ENCODE data around the gene SLC35F5. TPM values are rescaled to one million over a fixed set of nuclear protein-coding genes. Genes with fewer than 3 reads are reported as not detected.
"Not testable (repeated sequence)": the region's sequence is repeated elsewhere in the genome, so short reads cannot be mapped to it uniquely, and the experiment has no call there.

The SLC35F5 gene
- total RNA-seq, 1 donor from 2014 or later: 55.7 TPM

GRCh38 chr2:113791697-113792590 lies 35.5 kb upstream of the SLC35F5 start:
- Histone ChIP-seq H3K27me3 (no peaks in the 10 kb centered on the region), H3K27ac (no peak overlapping the region), H3K4me3 (no peak overlapping the region), H3K36me3 (no peaks in the 10 kb centered on the region), H3K4me1 (no peaks in the 10 kb centered on the region), H3K9me3 (no peaks in the 10 kb centered on the region)
- intact Hi-C loops (cut with DNase I): no loop called here
- no peak for DNase-seq (ENCODE audit: low spot score in 2 of 2)
- no peak for TF ChIP-seq CTCF (IDR thresholded peaks at IDR 0.05)

- TF ChIP-seq CTCF (IDR thresholded peaks at IDR 0.05): no peak
- no peak overlapping the region for H3K27ac ChIP-seq
- H3K4me3 ChIP-seq: no peak overlapping the region
- H3K9me3 ChIP-seq: no peaks in the 10 kb centered on the region
- DNase-seq (ENCODE audit: low spot score in 2 of 2): no peak
- H3K4me1 ChIP-seq: no peaks in the 10 kb centered on the region
- no peaks in the 10 kb centered on the region for H3K27me3 ChIP-seq
- intact Hi-C loops (cut with DNase I): no loop called here
- H3K36me3 ChIP-seq: no peaks in the 10 kb centered on the region
Measured at GRCh38 chr2:113784823-113785744, 28.6 kb upstream of the SLC35F5 start.

GRCh38 chr2:113780472-113780871 lies 24.0 kb upstream of the SLC35F5 start:
- no peak for TF ChIP-seq CTCF (IDR thresholded peaks at IDR 0.05)
- Histone ChIP-seq H3K9me3 (no peaks in the 10 kb centered on the region), H3K27ac (no peak overlapping the region), H3K4me3 (no peak overlapping the region), H3K27me3 (no peaks in the 10 kb centered on the region), H3K4me1 (no peaks in the 10 kb centered on the region), H3K36me3 (no peaks in the 10 kb centered on the region)
- intact Hi-C loops (cut with DNase I): no loop called here
- no peak for DNase-seq (ENCODE audit: low spot score in 2 of 2)

GRCh38 chr2:113777371-113777770 lies 20.9 kb upstream of the SLC35F5 start:
- DNase-seq (ENCODE audit: low spot score in 2 of 2): no peak
- Histone ChIP-seq H3K36me3 (no peaks in the 10 kb centered on the region), H3K4me1 (no peaks in the 10 kb centered on the region), H3K9me3 (no peaks in the 10 kb centered on the region), H3K27ac (no peak overlapping the region), H3K27me3 (no peaks in the 10 kb centered on the region), H3K4me3 (no peak overlapping the region)
- intact Hi-C loops (cut with DNase I): no loop called here
- TF ChIP-seq CTCF (IDR thresholded peaks at IDR 0.05): no peak

GRCh38 chr2:113776949-113777348 lies 20.5 kb upstream of the SLC35F5 start:
- no peaks in the 10 kb centered on the region for H3K27me3 ChIP-seq
- H3K4me1 ChIP-seq: no peaks in the 10 kb centered on the region
- intact Hi-C loops (cut with DNase I): no loop called here
- H3K36me3 ChIP-seq: no peaks in the 10 kb centered on the region
- no peak overlapping the region for H3K4me3 ChIP-seq
- no peak for TF ChIP-seq CTCF (IDR thresholded peaks at IDR 0.05)
- no peak for DNase-seq (ENCODE audit: low spot score in 2 of 2)
- H3K27ac ChIP-seq: no peak overlapping the region
- no peaks in the 10 kb centered on the region for H3K9me3 ChIP-seq

- H3K9me3 ChIP-seq; DNase-seq (ENCODE audit: low spot score in 2 of 2); H3K27ac ChIP-seq; H3K4me3 ChIP-seq; H3K4me1 ChIP-seq; H3K27me3 ChIP-seq; H3K36me3 ChIP-seq; intact Hi-C loops (cut with DNase I): not testable (repeated sequence)
Measured at GRCh38 chr2:113774616-113775015, 18.2 kb upstream of the SLC35F5 start.
